ENCODE data around the gene MAN2B1. TPM values are rescaled to one million over a fixed set of nuclear protein-coding genes. Genes with fewer than 3 reads are reported as not detected.
A peak's percentile ranks its signal among the peaks of the same experiment; 100 is the strongest.
"Not testable (repeated sequence)": the region's sequence is repeated elsewhere in the genome, so short reads cannot be mapped to it uniquely, and the experiment has no call there.

Gene MAN2B1
- polyA plus RNA-seq, 4 donors = 23.6 to 35.9 (median 33.6) TPM

DNA sequence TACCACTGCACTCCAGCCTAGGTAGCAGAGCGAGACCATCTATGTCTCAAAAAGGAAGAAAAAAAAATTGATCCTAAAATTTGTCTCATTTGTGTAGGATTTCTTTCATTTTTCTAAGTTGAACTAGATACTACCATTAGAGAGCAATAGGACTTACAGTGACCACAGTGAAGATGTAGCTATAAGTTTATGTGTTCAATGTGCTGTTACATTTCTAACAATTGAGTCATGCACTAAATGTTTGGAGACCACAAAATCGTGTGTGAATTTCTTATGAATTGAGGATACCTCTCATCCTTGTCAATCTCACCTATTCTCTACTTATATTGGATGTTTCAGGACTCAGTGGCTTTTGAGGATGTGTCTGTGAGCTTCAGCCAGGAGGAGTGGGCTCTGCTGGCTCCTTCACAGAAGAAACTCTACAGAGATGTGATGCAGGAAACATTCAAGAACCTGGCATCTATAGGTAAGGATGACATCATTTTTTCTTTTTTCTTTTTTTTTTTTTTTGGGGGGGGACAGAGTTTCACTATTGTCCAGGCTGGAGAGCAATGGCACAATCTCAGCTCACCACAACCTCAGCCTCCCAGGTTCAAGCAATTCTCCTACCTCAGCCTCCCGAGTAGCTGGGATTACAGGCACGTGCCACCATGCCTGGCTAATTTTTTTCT, 43.0 kb downstream of the MAN2B1 start:
- DNase-seq (ENCODE audit: low read depth in 4 of 4, low spot score in 2 of 4) = no peak

DNA sequence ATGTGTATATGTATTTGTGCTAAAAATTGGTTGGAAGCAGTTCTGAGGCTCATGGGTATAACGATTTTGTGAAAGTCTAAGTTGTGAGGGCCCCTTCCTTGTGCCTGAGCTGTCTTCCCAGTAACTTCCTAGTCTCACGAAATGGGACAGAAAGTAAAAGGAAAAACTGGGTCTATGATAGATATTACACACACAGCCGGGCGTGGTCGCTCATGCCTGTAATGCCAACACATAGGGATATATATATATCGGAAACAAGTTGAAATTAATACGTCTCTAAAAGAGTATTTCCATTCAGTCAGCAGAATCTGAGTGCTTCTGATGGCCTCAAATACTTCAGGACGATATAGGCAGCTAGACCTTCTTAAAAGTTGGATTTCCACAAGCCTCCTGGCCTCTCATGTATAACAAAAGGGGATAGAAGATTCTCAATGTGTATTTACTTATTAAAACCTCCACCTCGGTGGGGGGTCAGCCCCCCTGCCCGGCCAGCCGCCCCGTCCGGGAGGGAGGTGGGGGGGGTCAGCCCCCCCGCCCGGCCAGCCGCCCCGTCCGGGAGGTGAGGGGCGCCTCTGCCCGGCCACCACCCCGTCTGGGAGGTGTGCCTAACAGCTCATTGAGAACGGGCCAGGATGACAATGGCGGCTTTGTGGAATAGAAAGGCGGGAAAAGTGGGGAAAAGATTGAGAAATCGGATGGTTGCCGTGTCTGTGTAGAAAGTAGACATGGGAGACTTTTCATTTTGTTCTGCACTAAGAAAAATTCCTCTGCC, 45.1 kb downstream of the MAN2B1 start:
- not testable (repeated sequence) for DNase-seq (ENCODE audit: low read depth in 4 of 4, low spot score in 2 of 4)

GRCh38 chr19:12617646-12618045, 48.9 kb downstream of the MAN2B1 start:
- no peak for DNase-seq (ENCODE audit: low read depth in 4 of 4, low spot score in 2 of 4)

- DNase-seq (ENCODE audit: low read depth in 4 of 4, low spot score in 2 of 4) = peak; percentile 65 to 80 (median 74)
Observed at GRCh38 chr19:12611361-12611699, 55.2 kb downstream of the MAN2B1 start.

- DNase-seq (ENCODE audit: low read depth in 4 of 4, low spot score in 2 of 4) = peak; percentile 91 to 98 (median 94)
Observed at GRCh38 chr19:12610540-12611360, 55.8 kb downstream of the MAN2B1 start, which contains the start of the genes ZNF490 and ZNF791. TSS of gene ZNF490 (minus strand) at chr19:12610813. CDS start at chr19:12610680, 133 bp downstream. TSS of gene ZNF791 (plus strand) at chr19:12610920. CDS start at chr19:12611080, 160 bp downstream.

GRCh38 chr19:12607631-12608030, 58.9 kb downstream of the MAN2B1 start:
- DNase-seq (ENCODE audit: low read depth in 4 of 4, low spot score in 2 of 4) = no peak

GRCh38 chr19:12606796-12607195, 59.7 kb downstream of the MAN2B1 start:
- no peak for DNase-seq (ENCODE audit: low read depth in 4 of 4, low spot score in 2 of 4)

- DNase-seq (ENCODE audit: low read depth in 4 of 4, low spot score in 2 of 4) = no peak
Observed at GRCh38 chr19:12603714-12604113, 62.8 kb downstream of the MAN2B1 start.

GRCh38 chr19:12597594-12597993, 68.9 kb downstream of the MAN2B1 start:
- DNase-seq (ENCODE audit: low read depth in 4 of 4, low spot score in 2 of 4) = no peak

GRCh38 chr19:12596927-12597548, 69.5 kb downstream of the MAN2B1 start:
- no peak for DNase-seq (ENCODE audit: low read depth in 4 of 4, low spot score in 2 of 4)

Other genes starting within 250 kb of the MAN2B1 start
- gene ZNF443, start 225.7 kb downstream of the MAN2B1 start, polyA plus RNA-seq (ENCODE audit: insufficient read length in 4 of 4) = 10 to 100 TPM in 2 of 4 donors, 1 to 10 TPM in 2; 9.2 to 12.4 (median 10.5) TPM
- 1 to 10 TPM; 6.6 to 9.9 (median 8.1) TPM for gene ZNF709, start 181.9 kb downstream of the MAN2B1 start, polyA plus RNA-seq (ENCODE audit: insufficient read length in 4 of 4)
- gene ZNF564, start 115.3 kb downstream of the MAN2B1 start, polyA plus RNA-seq (ENCODE audit: insufficient read length in 4 of 4) = 10 to 100 TPM; 11.1 to 14.6 (median 13.4) TPM
- 1 to 10 TPM; 3.5 to 6.4 (median 5.7) TPM for gene ZNF490, start 55.9 kb downstream of the MAN2B1 start, polyA plus RNA-seq (ENCODE audit: insufficient read length in 4 of 4)
- 10 to 100 TPM; 13.7 to 26.7 (median 20.9) TPM for gene ZNF791, start 55.8 kb downstream of the MAN2B1 start, polyA plus RNA-seq (ENCODE audit: insufficient read length in 4 of 4)
- gene WDR83, start 65 bp upstream of the MAN2B1 start, polyA plus RNA-seq (ENCODE audit: insufficient read length in 4 of 4) = 10 to 100 TPM; 12.0 to 30.5 (median 22.5) TPM
- 10 to 100 TPM; 72.6 to 98.7 (median 85.4) TPM for gene DHPS, start 15.1 kb upstream of the MAN2B1 start, polyA plus RNA-seq (ENCODE audit: insufficient read length in 4 of 4)
- under 1 TPM in 1 of 4 donors, not detected in 3; 0.49 TPM for gene GNG14, start 21.3 kb upstream of the MAN2B1 start, polyA plus RNA-seq (ENCODE audit: insufficient read length in 4 of 4)
- 10 to 100 TPM; 13.6 to 18.8 (median 16.2) TPM for gene FBXW9, start 29.9 kb upstream of the MAN2B1 start, polyA plus RNA-seq (ENCODE audit: insufficient read length in 4 of 4)
- gene TNPO2, start 57.2 kb upstream of the MAN2B1 start, polyA plus RNA-seq (ENCODE audit: insufficient read length in 4 of 4) = 10 to 100 TPM; 55.5 to 98.6 (median 72.3) TPM
- gene TRIR, start 67.9 kb upstream of the MAN2B1 start, polyA plus RNA-seq (ENCODE audit: insufficient read length in 4 of 4) = 100 to 1,000 TPM; 143 to 230 (median 189) TPM
- 100 to 1,000 TPM in 1 of 4 donors, 10 to 100 TPM in 3; 76.8 to 108 (median 91.6) TPM for gene GET3, start 70.8 kb upstream of the MAN2B1 start, polyA plus RNA-seq (ENCODE audit: insufficient read length in 4 of 4)
- under 1 TPM in 2 of 4 donors, not detected in 2; 0.13 to 0.14 TPM for gene BEST2, start 85.0 kb upstream of the MAN2B1 start, polyA plus RNA-seq (ENCODE audit: insufficient read length in 4 of 4)
- 10 to 100 TPM; 34.6 to 85.0 (median 63.2) TPM for gene HOOK2, start 108.8 kb upstream of the MAN2B1 start, polyA plus RNA-seq (ENCODE audit: insufficient read length in 4 of 4)
- gene JUNB, start 124.7 kb upstream of the MAN2B1 start, polyA plus RNA-seq (ENCODE audit: insufficient read length in 4 of 4) = 10 to 100 TPM; 15.6 to 78.0 (median 30.9) TPM
- gene PRDX2, start 135.1 kb upstream of the MAN2B1 start, polyA plus RNA-seq (ENCODE audit: insufficient read length in 4 of 4) = 100 to 1,000 TPM; 294 to 388 (median 320) TPM
- 10 to 100 TPM in 2 of 4 donors, 1 to 10 TPM in 2; 5.4 to 10.8 (median 8.0) TPM for gene THSD8, start 135.3 kb upstream of the MAN2B1 start, polyA plus RNA-seq (ENCODE audit: insufficient read length in 4 of 4)
- 10 to 100 TPM; 29.1 to 45.7 (median 35.3) TPM for gene RNASEH2A, start 139.8 kb upstream of the MAN2B1 start, polyA plus RNA-seq (ENCODE audit: insufficient read length in 4 of 4)
- gene RTBDN, start 167.8 kb upstream of the MAN2B1 start, polyA plus RNA-seq (ENCODE audit: insufficient read length in 4 of 4) = under 1 TPM in 1 of 4 donors, not detected in 3; 0.08 TPM
- 1 to 10 TPM in 3 of 4 donors, under 1 TPM in 1; 0.92 to 2.0 (median 1.3) TPM for gene MAST1, start 171.8 kb upstream of the MAN2B1 start, polyA plus RNA-seq (ENCODE audit: insufficient read length in 4 of 4)
- 10 to 100 TPM in 3 of 4 donors, 1 to 10 TPM in 1; 9.7 to 15.3 (median 12.6) TPM for gene DNASE2, start 214.7 kb upstream of the MAN2B1 start, polyA plus RNA-seq (ENCODE audit: insufficient read length in 4 of 4)
- gene KLF1, start 220.5 kb upstream of the MAN2B1 start, polyA plus RNA-seq (ENCODE audit: insufficient read length in 4 of 4) = under 1 TPM; 0.22 to 0.99 (median 0.42) TPM
- 10 to 100 TPM; 27.4 to 38.4 (median 35.4) TPM for gene GCDH, start 224.4 kb upstream of the MAN2B1 start, polyA plus RNA-seq (ENCODE audit: insufficient read length in 4 of 4)